Gastrocnemius medialis (tissue), 4 donors: Measurements from ENCODE around the gene TMEM115. TPM values are rescaled to one million over a fixed set of nuclear protein-coding genes. Genes with fewer than 3 reads are reported as not detected.

Source experiments
- ATAC-seq, 2 donors: fragments of 150-250 bp; one replicate each; pipeline ENCODE4 v1.9.1; 2016
- DNase-seq, 2 donors: peaks; one replicate each; pipeline ENCODE4 v3.0.0-alpha.2; 2019
- H3K27ac ChIP-seq, 4 donors: fragments of 200-600 bp; sonication (generic); 1 replicate in 1 of 4; 2 replicates in 3 of 4; pipeline ENCODE4 v1.5.1; 2016 to 2018; ENCODE audit warnings: mild to moderate bottlenecking in 2 of 4, moderate library complexity in 1 of 4
- H3K27me3 ChIP-seq, 3 donors: fragments of 200-600 bp; sonication (generic) in 2 of 3; 1 replicate in 1 of 3; 2 replicates in 2 of 3; pipeline versions ENCODE4 v1.5.1 to v1.6.0; 2016 to 2019; ENCODE audit warnings: mild to moderate bottlenecking in 1 of 3, moderate library complexity in 1 of 3
- H3K36me3 ChIP-seq, 2 donors: fragments of 200-600 bp; sonication (generic) in 1 of 2; one replicate each; pipeline ENCODE4 v1.5.1; 2017 to 2018
- H3K4me1 ChIP-seq, 2 donors: fragments of 200-600 bp; sonication (generic) in 1 of 2; one replicate each; pipeline ENCODE4 v1.5.1; 2016 to 2017; ENCODE audit warnings: mild to moderate bottlenecking in 2 of 2
- H3K4me3 ChIP-seq, 4 donors: fragments of 200-600 bp; sonication (generic) in 3 of 4; 1 replicate in 1 of 4; 2 replicates in 3 of 4; pipeline ENCODE4 v1.5.1; 2016 to 2019; ENCODE audit warnings: mild to moderate bottlenecking in 2 of 4
- H3K9me3 ChIP-seq, 3 donors: fragments of 200-600 bp; sonication (generic) in 2 of 3; 1 replicate in 1 of 3; 2 replicates in 2 of 3; pipeline ENCODE4 v1.5.1; 2016 to 2019
- CTCF ChIP-seq, 5 experiments: fragments of 450-650 bp in 3 of 5; fragments of 200-600 bp in 2 of 5; sonication (generic) in 2 of 5; IDR thresholded peaks in 4 of 5; conservative IDR thresholded peaks in 1 of 5; 1 replicate in 4 of 5; 2 replicates in 1 of 5; pipeline ENCODE4 v1.5.1; 2016 to 2019; ENCODE audit warnings: antibody characterized with exemption in 5 of 5, mild to moderate bottlenecking in 3 of 5, moderate library complexity in 3 of 5
- POLR2A ChIP-seq, 2 donors: fragments of 450-650 bp; IDR thresholded peaks; one replicate each; pipeline ENCODE4 v1.6.1; 2017; ENCODE audit warnings: antibody characterized with exemption in 2 of 2, mild to moderate bottlenecking in 2 of 2, moderate library complexity in 2 of 2
- in situ Hi-C, 4 donors: fragments of 200-750 bp; cut with MboI; loops; one replicate each; pipeline versions ENCODE4 v1.15.0 to v1.8.0; 2017; ENCODE audit warnings: low sequenced_read_pairs in 4 of 4
- intact Hi-C: fragments of 100-400 bp; cut with DNase I; formaldehyde crosslinking; loops from one replicate; pipeline ENCODE4 v1.15.1; 2023; ENCODE audit warnings: low total_unique reads
- total RNA-seq, 4 donors: library from RNA; depleted of rRNA; stranded (reverse); fragments of >200 nt; gene quantifications; one replicate each; pipeline versions ENCODE4 v1.1.0 to v1.2.3, GENCODE V29; 2016

The TMEM115 gene
- total RNA-seq, 4 donors from 2014 or later, result 26.9 to 57.8 (median 42.3) TPM

GRCh38 chr3:50364573-50365079 is 5.3 kb upstream of the TMEM115 start:
- Histone ChIP-seq H3K9me3 (no peaks in the 10 kb centered on the region), H3K27me3 (no peaks in the 10 kb centered on the region), H3K36me3 (no peaks in the 10 kb centered on the region), H3K27ac (peak overlapping the region in 1 of 4 donors; percentile 38), H3K4me1 (peaks cover 0 to 5% of the 10 kb centered on the region in 2 donors), H3K4me3 (peak overlapping the region; percentile 53 to 81 (median 60))
- DNase-seq (no peak), ATAC-seq (peak in 1 of 2 donors; percentile 39)
- TF ChIP-seq CTCF (IDR thresholded peaks at IDR 0.05 in 4 of 5, conservative IDR thresholded peaks at IDR 0.05 in 1 of 5) (no peak), POLR2A (IDR thresholded peaks at IDR 0.05) (no peak)
- in situ Hi-C loops, result loop anchor here in 1 of 4 donors (25.0 kb wide), 1 partner anchor 173 kb away; no protein-coding TSS in a partner anchor
- intact Hi-C loops, result no loop called here

- Histone ChIP-seq H3K27ac (peak overlapping the region in 2 of 4 donors; percentile 47 to 93), H3K27me3 (no peaks in the 10 kb centered on the region), H3K9me3 (no peaks in the 10 kb centered on the region), H3K4me1 (peaks cover 41 to 45% of the 10 kb centered on the region in 2 donors), H3K4me3 (peak overlapping the region in 3 of 4 donors; percentile 34 to 84 (median 79)), H3K36me3 (peaks cover 0 to 22% of the 10 kb centered on the region in 2 donors)
- in situ Hi-C loops (loop anchor here in 1 of 4 donors (25.0 kb wide), 1 partner anchor 178 kb away; no protein-coding TSS in a partner anchor), intact Hi-C loops (loop anchor here (5.0 to 10.0 kb wide), 3 partner anchors 208 to 1035 kb away; partner anchors contain the start of genes C3orf18, CISH, HEMK1 and RBM15B)
- TF ChIP-seq CTCF (IDR thresholded peaks at IDR 0.05 in 4 of 5, conservative IDR thresholded peaks at IDR 0.05 in 1 of 5) (no peak), POLR2A (IDR thresholded peaks at IDR 0.05) (no peak)
- ATAC-seq (peak in 1 of 2 donors; percentile 8), DNase-seq (no peak)
Measured at GRCh38 chr3:50359760-50360110, 414 bp upstream of the TMEM115 start.

- Histone ChIP-seq H3K4me3 (peak overlapping the region; percentile 79 to 99 (median 82)), H3K27me3 (no peaks in the 10 kb centered on the region), H3K9me3 (no peaks in the 10 kb centered on the region), H3K4me1 (peaks cover 40 to 43% of the 10 kb centered on the region in 2 donors), H3K36me3 (peaks cover 0 to 35% of the 10 kb centered on the region in 2 donors), H3K27ac (peak overlapping the region; percentile 93 to 97 (median 94))
- ATAC-seq, result no peak
- no peak for DNase-seq
- no peak for TF ChIP-seq POLR2A (IDR thresholded peaks at IDR 0.05)
- TF ChIP-seq CTCF (IDR thresholded peaks at IDR 0.05 in 4 of 5, conservative IDR thresholded peaks at IDR 0.05 in 1 of 5), result no peak
- intact Hi-C loops, result loop anchor here (5.0 to 10.0 kb wide), 3 partner anchors 209 to 1036 kb away; partner anchors contain the start of genes C3orf18, CISH, HEMK1 and RBM15B
- in situ Hi-C loops, result loop anchor here in 1 of 4 donors (25.0 kb wide), 1 partner anchor 179 kb away; no protein-coding TSS in a partner anchor
Measured at GRCh38 chr3:50358355-50358910, 888 bp downstream of the TMEM115 start.

GRCh38 chr3:50357481-50357880 is 1.8 kb downstream of the TMEM115 start:
- intact Hi-C loops, result loop anchor here (5.0 to 10.0 kb wide), 3 partner anchors 210 to 1037 kb away; partner anchors contain the start of genes C3orf18, CISH, HEMK1 and RBM15B
- H3K4me3 ChIP-seq, result peak overlapping the region; percentile 79 to 99 (median 82)
- H3K27me3 ChIP-seq, result no peaks in the 10 kb centered on the region
- H3K4me1 ChIP-seq, result peaks cover 40 to 43% of the 10 kb centered on the region in 2 donors
- TF ChIP-seq POLR2A (IDR thresholded peaks at IDR 0.05) (no peak), CTCF (IDR thresholded peaks at IDR 0.05 in 4 of 5, conservative IDR thresholded peaks at IDR 0.05 in 1 of 5) (no peak)
- in situ Hi-C loops, result loop anchor here in 1 of 4 donors (25.0 kb wide), 1 partner anchor 180 kb away; no protein-coding TSS in a partner anchor
- no peaks in the 10 kb centered on the region for H3K9me3 ChIP-seq
- no peak for DNase-seq
- H3K36me3 ChIP-seq, result peaks cover 0 to 40% of the 10 kb centered on the region in 2 donors
- ATAC-seq, result no peak
- H3K27ac ChIP-seq, result peak overlapping the region; percentile 93 to 97 (median 94)
